GM12864 (cell line): ENCODE results near the gene ZNF331.
"Not testable (repeated sequence)": the region's sequence is repeated elsewhere in the genome, so short reads cannot be mapped to it uniquely, and the experiment has no call there.

ENCODE experiments used
- DNase-seq: peaks from one replicate; pipeline ENCODE4 v3.0.0-alpha.2; 2011; ENCODE audit warnings: low read depth
- H3K4me3 ChIP-seq: 2 replicates; pipeline ENCODE4 v1.5.1; 2011; ENCODE audit warnings: mild to moderate bottlenecking, low read depth, low read length, control low read depth
- TF ChIP-seq, protein P1 (sequence below): IDR thresholded peaks from 2 replicates; pipeline ENCODE4 v1.5.1; 2011; ENCODE audit warnings: low read depth, mild to moderate bottlenecking, moderate library complexity, low read length, control low read depth, inconsistent platforms; ENCODE audit errors: missing control alignments

The ZNF331 gene

GRCh38 chr19:53507523-53508442, 30.2 kb upstream of the ZNF331 start:
- no peak overlapping the region for H3K4me3 ChIP-seq
- TF ChIP-seq, protein P1, sequence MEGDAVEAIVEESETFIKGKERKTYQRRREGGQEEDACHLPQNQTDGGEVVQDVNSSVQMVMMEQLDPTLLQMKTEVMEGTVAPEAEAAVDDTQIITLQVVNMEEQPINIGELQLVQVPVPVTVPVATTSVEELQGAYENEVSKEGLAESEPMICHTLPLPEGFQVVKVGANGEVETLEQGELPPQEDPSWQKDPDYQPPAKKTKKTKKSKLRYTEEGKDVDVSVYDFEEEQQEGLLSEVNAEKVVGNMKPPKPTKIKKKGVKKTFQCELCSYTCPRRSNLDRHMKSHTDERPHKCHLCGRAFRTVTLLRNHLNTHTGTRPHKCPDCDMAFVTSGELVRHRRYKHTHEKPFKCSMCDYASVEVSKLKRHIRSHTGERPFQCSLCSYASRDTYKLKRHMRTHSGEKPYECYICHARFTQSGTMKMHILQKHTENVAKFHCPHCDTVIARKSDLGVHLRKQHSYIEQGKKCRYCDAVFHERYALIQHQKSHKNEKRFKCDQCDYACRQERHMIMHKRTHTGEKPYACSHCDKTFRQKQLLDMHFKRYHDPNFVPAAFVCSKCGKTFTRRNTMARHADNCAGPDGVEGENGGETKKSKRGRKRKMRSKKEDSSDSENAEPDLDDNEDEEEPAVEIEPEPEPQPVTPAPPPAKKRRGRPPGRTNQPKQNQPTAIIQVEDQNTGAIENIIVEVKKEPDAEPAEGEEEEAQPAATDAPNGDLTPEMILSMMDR = no peak
- no peak for DNase-seq

GRCh38 chr19:53509443-53509842, 28.5 kb upstream of the ZNF331 start:
- TF ChIP-seq, protein P1 = no peak
- DNase-seq = no peak
- no peak overlapping the region for H3K4me3 ChIP-seq

DNA sequence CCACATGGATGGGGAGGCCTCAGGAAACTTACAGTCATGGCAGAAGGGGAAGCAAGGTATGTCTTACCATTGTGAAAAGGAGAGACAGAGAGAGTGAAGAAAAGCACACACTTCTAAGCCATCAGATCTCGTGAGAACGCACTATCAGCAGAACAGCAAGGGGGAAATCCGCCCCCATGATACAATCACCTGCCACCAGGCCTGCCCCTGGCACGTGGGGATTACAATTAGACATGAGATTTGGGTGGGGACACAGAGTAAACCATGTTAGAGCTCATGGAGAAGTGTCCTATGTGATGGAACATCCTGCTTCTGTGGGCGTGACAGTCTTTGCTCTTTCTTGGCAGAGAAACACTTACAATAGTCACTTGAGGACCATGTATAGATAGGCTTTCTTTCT, 28.1 kb upstream of the ZNF331 start:
- no peak for DNase-seq
- TF ChIP-seq, protein P1 = no peak
- H3K4me3 ChIP-seq = no peak overlapping the region

DNA sequence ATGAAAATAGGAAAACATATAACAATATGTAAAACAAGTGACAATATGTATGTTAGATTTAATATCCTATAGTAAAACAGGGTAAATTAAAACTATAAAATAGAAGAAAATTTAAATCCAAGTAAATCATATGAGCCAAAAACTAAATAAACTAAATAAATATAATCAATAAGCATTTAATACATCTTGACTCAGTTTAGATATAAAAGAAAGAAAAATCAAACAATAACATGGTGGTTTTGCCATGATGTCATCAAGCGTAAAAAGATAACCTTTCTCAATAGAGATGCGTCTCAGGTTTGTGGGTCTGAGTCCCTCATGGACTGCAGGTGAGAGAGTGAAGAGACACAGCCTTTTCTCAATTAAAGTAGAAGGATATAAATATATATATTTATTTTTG, 26.6 kb upstream of the ZNF331 start:
- no peak overlapping the region for H3K4me3 ChIP-seq
- DNase-seq = no peak
- TF ChIP-seq, protein P1 = no peak

DNA sequence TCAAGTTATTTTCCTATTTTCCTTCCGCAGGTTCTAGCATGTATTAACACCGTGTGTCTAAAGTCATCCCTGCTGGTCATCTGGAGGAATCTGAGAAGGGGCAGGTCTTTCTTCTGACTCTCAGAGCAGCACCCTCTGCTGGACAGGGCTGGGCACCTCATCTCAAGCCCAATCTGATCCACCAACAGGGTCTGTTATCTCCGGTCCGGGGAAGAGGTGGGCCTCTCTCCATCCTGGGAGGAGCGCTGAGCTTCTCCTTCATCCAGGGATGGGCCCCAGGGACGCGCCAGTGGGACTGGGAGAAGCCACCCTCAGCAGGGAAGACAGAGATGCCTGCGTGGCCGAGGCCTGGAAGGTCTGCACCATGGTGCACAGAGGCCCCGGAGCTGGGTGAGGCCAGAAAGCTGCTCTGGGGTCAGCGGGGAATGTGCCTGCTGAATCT, 26.0 kb upstream of the ZNF331 start:
- DNase-seq = no peak
- no peak overlapping the region for H3K4me3 ChIP-seq
- TF ChIP-seq, protein P1 = peak; percentile 52

- DNase-seq, H3K4me3 ChIP-seq: not testable (repeated sequence)
Measured at GRCh38 chr19:53515047-53515446, 22.9 kb upstream of the ZNF331 start.

DNA sequence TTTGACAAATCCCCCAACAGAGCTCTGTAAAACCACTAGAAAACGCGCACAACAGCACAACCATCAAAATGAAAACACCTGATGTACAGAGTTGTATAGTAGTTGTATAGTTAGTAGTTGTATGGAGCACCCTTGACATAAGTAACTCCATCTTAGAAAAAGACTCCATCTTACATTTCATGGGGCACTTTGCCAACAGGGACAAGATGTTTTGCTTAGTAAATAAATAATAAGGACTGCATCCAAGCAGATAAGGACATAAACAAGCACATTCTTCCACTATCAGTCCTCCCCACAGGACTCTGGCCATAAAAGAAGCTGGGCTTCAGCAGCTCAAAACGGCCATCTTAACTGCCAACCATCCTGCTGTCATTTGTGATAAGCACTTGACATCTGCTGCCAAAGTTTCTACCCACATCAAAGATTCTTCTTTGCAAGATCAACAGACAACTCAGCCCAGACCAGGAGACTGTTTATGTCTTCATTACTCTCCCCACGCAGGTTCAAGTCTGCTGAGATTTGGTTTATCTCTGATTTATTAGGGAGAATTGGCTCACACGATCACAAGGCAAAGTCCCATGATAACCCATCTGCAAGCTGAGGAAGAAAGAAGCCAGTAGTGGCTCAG, 20.7 kb upstream of the ZNF331 start:
- no peak for DNase-seq
- TF ChIP-seq, protein P1 = no peak

More for the DNA sequence above, 20.7 kb upstream of the ZNF331 start:
- H3K4me3 ChIP-seq = no peak overlapping the region
